Measurements from ENCODE around the gene TTC28. TPM values are rescaled to one million over a fixed set of nuclear protein-coding genes. Genes with fewer than 3 reads are reported as not detected.

TTC28 gene
- total RNA-seq, 1 experiment from 2014 or later, result 0.12 TPM

DNA sequence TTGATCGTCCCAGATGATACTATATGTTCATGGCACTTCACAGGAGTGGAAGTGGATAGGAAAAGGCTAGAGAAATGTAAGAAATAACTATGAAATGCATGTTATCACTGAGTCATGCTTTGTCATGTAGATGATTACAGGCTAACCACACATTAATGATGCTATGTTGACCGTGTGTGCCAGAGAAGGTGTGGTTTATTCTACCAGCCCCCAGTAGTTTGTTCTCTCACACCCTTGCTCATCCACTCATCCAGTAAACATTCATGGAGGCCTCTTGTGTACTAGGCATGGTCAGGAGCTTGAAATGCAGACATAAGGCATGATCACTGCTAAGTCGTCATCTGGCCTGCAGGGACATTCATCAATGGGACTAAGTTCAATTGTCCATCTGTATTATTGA is 607.6 kb downstream of the TTC28 start:
- BruUV-seq (replicated peaks), result no TSS peak
- Histone ChIP-seq H2AFZ (ENCODE audit: low read depth, low read length, poor library complexity, severe bottlenecking) (no peak overlapping the region), H3K27ac (ENCODE audit: low read depth, low read length) (no peak overlapping the region), H3K9ac (ENCODE audit: low read length) (no peak overlapping the region), H3K9me3 (ENCODE audit: control insufficient read depth in 1 of 2, insufficient read depth in 1 of 2, low read depth in 1 of 2, low read length in 2 of 2) (no peaks in the 10 kb centered on the region), H3K9me2 (ENCODE audit: insufficient read depth) (no peaks in the 10 kb centered on the region), H3K4me1 (ENCODE audit: control insufficient read depth in 1 of 2, insufficient read depth in 2 of 2, low read length in 2 of 2) (no peaks in the 10 kb centered on the region), H3K4me3 (replicated peaks in 1 of 2; ENCODE audit: low read depth in 1 of 2, low read length in 2 of 2) (no peak overlapping the region), H3K4me2 (ENCODE audit: low read length) (no peak overlapping the region), H3K36me3 (ENCODE audit: control insufficient read depth in 1 of 2, insufficient read depth in 2 of 2, low read length in 2 of 2) (no peaks in the 10 kb centered on the region), H4K20me1 (ENCODE audit: insufficient read depth) (no peaks in the 10 kb centered on the region), H3K27me3 (ENCODE audit: insufficient read depth, low read length) (peaks cover 76% of the 10 kb centered on the region), H3K79me2 (ENCODE audit: insufficient read depth, low read length) (no peaks in the 10 kb centered on the region)
- POLR2A ChIA-PET, result no interaction called here
- ATAC-seq (no peak), DNase-seq (ENCODE audit: low read depth, low spot score) (no peak)
- intact Hi-C loops (cut with micrococcal nuclease), result no loop called here
- CTCF ChIA-PET, result no interaction called here
- RAD21 ChIA-PET (ENCODE audit: low non-redundant PET in 1 of 2, low total read pairs in 2 of 2, uncharacterized antibody in 2 of 2, unreplicated experiment in 2 of 2), result no interaction called here
- TF ChIP-seq MAX (IDR thresholded peaks at IDR 0.05), result no peak
- TF ChIP-seq SP1 (IDR thresholded peaks at IDR 0.05; ENCODE audit: low read depth), result no peak
- TF ChIP-seq REST (IDR thresholded peaks at IDR 0.05; ENCODE audit: low read depth), result no peak
- TF ChIP-seq ZFX (IDR thresholded peaks at IDR 0.05), result no peak

GRCh38 chr22:28068826-28069225 is 610.8 kb downstream of the TTC28 start:
- RAD21 ChIA-PET (ENCODE audit: low non-redundant PET in 1 of 2, low total read pairs in 2 of 2, uncharacterized antibody in 2 of 2, unreplicated experiment in 2 of 2), result no interaction called here
- DNase-seq (ENCODE audit: low read depth, low spot score), result no peak
- peaks cover 77% of the 10 kb centered on the region for H3K27me3 ChIP-seq (ENCODE audit: insufficient read depth, low read length)
- TF ChIP-seq POLR2A (IDR thresholded peaks at IDR 0.05; ENCODE audit: borderline replicate concordance, extremely low read depth, insufficient read depth, insufficient read length), result no peak
- TF ChIP-seq CBX3 (IDR thresholded peaks at IDR 0.05; ENCODE audit: low read depth), result no peak
- no peak for TF ChIP-seq ELF1 (IDR thresholded peaks at IDR 0.05; ENCODE audit: borderline replicate concordance, low read depth)
- 0 out of 2 replicates have a peak, but pooled peaks have one; percentile 64 for TF ChIP-seq EZH2 (IDR thresholded peaks at IDR 0.05)
- TF ChIP-seq EZH2phosphoT487 (IDR thresholded peaks at IDR 0.05; ENCODE audit: borderline replicate concordance), result no peak
- TF ChIP-seq POLR2AphosphoS5 (IDR thresholded peaks at IDR 0.05; ENCODE audit: low read depth, low read length), result no peak
- TF ChIP-seq RAD21 (IDR thresholded peaks at IDR 0.05; ENCODE audit: low read depth), result no peak
- H3K4me3 ChIP-seq (replicated peaks in 1 of 2; ENCODE audit: low read depth in 1 of 2, low read length in 2 of 2), result no peak overlapping the region
- POLR2A ChIA-PET, result no interaction called here
- no peaks in the 10 kb centered on the region for H4K20me1 ChIP-seq (ENCODE audit: insufficient read depth)
- H3K36me3 ChIP-seq (ENCODE audit: control insufficient read depth in 1 of 2, insufficient read depth in 2 of 2, low read length in 2 of 2), result no peaks in the 10 kb centered on the region
- no peaks in the 10 kb centered on the region for H3K79me2 ChIP-seq (ENCODE audit: insufficient read depth, low read length)
- H3K4me1 ChIP-seq (ENCODE audit: control insufficient read depth in 1 of 2, insufficient read depth in 2 of 2, low read length in 2 of 2), result no peaks in the 10 kb centered on the region
- H3K9me2 ChIP-seq (ENCODE audit: insufficient read depth), result no peaks in the 10 kb centered on the region
- no peak overlapping the region for H3K4me2 ChIP-seq (ENCODE audit: low read length)
- ATAC-seq, result no peak
- intact Hi-C loops (cut with micrococcal nuclease), result no loop called here
- BruUV-seq (replicated peaks), result no TSS peak
- no peak overlapping the region for H2AFZ ChIP-seq (ENCODE audit: low read depth, low read length, poor library complexity, severe bottlenecking)
- no peak overlapping the region for H3K9ac ChIP-seq (ENCODE audit: low read length)
- H3K27ac ChIP-seq (ENCODE audit: low read depth, low read length), result no peak overlapping the region
- no peaks in the 10 kb centered on the region for H3K9me3 ChIP-seq (ENCODE audit: control insufficient read depth in 1 of 2, insufficient read depth in 1 of 2, low read depth in 1 of 2, low read length in 2 of 2)
- CTCF ChIA-PET, result interaction anchor here (1.1 kb wide), 1 partner anchor 44 kb away, joined by 3 read pairs; no protein-coding TSS in a partner anchor
